KOPT-K1 (cell line): ENCODE data around the gene OGDH.

Experiments
- H3K27ac ChIP-seq: fragments of 200-600 bp; sonication (generic); 2 replicates; pipeline ENCODE4 v1.5.1; 2016; ENCODE audit warnings: antibody characterized with exemption, mild to moderate bottlenecking, low read depth, low read length; ENCODE audit not compliant: poor library complexity, severe bottlenecking
- H3K36me3 ChIP-seq: fragments of 200-600 bp; sonication (generic); 2 replicates; pipeline ENCODE4 v1.5.1; 2017; ENCODE audit warnings: antibody characterized with exemption, mild to moderate bottlenecking, low read length, moderate library complexity; ENCODE audit not compliant: insufficient read depth
- H3K9me3 ChIP-seq: fragments of 200-600 bp; sonication (generic); 2 replicates; pipeline ENCODE4 v1.5.1; 2017; ENCODE audit warnings: antibody characterized with exemption, low read length, mild to moderate bottlenecking; ENCODE audit not compliant: insufficient read depth, poor library complexity, severe bottlenecking

OGDH gene

DNA sequence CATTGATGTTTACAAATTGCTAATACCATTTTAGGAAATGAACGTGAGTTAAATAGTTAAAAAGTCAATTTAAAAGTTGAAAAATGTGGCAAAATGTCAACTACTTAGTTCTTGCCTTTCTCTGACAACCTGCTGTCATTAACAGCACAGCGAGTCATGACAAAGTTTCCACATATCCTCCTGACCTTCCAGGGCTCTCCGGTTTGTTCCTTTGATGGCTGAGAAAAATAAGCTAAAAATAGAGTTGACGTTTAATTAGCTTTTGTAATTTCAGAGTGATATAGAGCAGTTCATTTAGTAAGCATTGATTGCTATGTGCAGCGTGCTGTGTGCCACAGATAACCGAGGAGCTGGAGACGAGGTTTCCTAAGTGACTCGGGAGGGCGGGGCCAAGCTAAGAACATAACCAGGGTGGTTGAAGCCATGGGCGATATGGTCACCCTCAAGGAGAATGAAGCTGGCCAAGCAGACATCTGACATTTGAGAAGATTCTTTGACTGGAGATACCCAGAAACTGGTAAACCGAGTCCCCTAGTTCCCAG, 47.9 kb downstream of the OGDH start:
- no peak overlapping the region for H3K27ac ChIP-seq
- H3K36me3 ChIP-seq = peaks cover 72% of the 10 kb centered on the region

DNA sequence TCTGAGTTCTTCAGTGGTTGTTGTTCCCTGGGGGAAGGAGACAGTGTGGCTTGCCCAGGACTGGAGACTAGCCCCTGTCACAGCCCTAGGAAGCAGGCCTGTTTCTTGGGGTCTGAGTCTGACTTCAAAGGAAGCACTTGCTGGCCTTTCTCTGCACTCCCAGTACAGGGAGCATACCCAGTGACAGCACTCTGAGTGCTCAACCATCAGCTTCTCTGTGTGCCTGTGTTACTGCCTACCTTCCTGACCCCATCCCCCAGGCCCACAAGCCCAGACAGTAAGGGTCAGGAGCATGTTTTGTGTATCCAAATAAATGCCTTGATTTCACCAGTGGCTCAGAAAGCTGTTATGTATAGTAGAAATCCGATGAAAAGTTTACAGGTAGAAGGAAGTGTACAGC, 48.9 kb downstream of the OGDH start:
- Histone ChIP-seq H3K36me3 (peaks cover 69% of the 10 kb centered on the region), H3K9me3 (peaks cover 24% of the 10 kb centered on the region), H3K27ac (no peak overlapping the region)

More for the DNA sequence above, 47.9 kb downstream of the OGDH start:
- peaks cover 17% of the 10 kb centered on the region for H3K9me3 ChIP-seq

DNA sequence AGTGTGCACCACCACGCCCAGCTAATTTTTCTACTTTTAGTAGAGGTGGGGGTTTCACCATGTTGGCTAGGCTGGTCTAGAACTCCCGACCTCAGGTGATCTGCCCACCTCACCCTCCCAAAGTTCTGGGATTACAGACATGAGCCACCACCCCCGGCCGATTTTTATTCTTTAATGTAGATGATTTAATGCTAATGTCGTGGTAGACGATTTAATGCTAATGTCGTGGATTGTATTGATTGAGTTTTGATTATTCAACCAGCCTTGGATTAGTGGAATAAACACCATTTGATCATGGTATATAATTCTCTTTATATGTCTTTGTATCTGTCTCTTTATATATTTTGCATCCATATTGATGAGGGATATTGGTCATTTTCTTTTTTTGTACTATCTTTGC, 52.6 kb downstream of the OGDH start:
- H3K27ac ChIP-seq = no peak overlapping the region
- H3K9me3 ChIP-seq = peaks cover 38% of the 10 kb centered on the region
- H3K36me3 ChIP-seq = peaks cover 85% of the 10 kb centered on the region

GRCh38 chr7:44661233-44661632, 54.8 kb downstream of the OGDH start:
- H3K9me3 ChIP-seq = peaks cover 38% of the 10 kb centered on the region
- H3K27ac ChIP-seq = no peak overlapping the region
- H3K36me3 ChIP-seq = peaks cover 87% of the 10 kb centered on the region

GRCh38 chr7:44664780-44665461, 58.5 kb downstream of the OGDH start:
- H3K36me3 ChIP-seq = peaks cover 90% of the 10 kb centered on the region
- no peak overlapping the region for H3K27ac ChIP-seq
- peaks cover 18% of the 10 kb centered on the region for H3K9me3 ChIP-seq

- Histone ChIP-seq H3K27ac (no peak overlapping the region), H3K9me3 (peaks cover 10% of the 10 kb centered on the region), H3K36me3 (peaks cover 87% of the 10 kb centered on the region)
These were observed 59.2 kb downstream of the OGDH start for GRCh38 chr7:44665531-44666213.

GRCh38 chr7:44666566-44666965, 60.1 kb downstream of the OGDH start:
- peaks cover 81% of the 10 kb centered on the region for H3K36me3 ChIP-seq
- H3K9me3 ChIP-seq = peaks cover 1% of the 10 kb centered on the region
- H3K27ac ChIP-seq = no peak overlapping the region

- Histone ChIP-seq H3K9me3 (no peaks in the 10 kb centered on the region), H3K27ac (no peak overlapping the region), H3K36me3 (peaks cover 79% of the 10 kb centered on the region)
These were observed 60.8 kb downstream of the OGDH start for GRCh38 chr7:44667190-44667589.

GRCh38 chr7:44671069-44671468, 64.6 kb downstream of the OGDH start:
- no peak overlapping the region for H3K27ac ChIP-seq
- no peaks in the 10 kb centered on the region for H3K9me3 ChIP-seq
- peaks cover 76% of the 10 kb centered on the region for H3K36me3 ChIP-seq

GRCh38 chr7:44673324-44673723, 66.9 kb downstream of the OGDH start:
- Histone ChIP-seq H3K36me3 (peaks cover 70% of the 10 kb centered on the region), H3K9me3 (no peaks in the 10 kb centered on the region), H3K27ac (no peak overlapping the region)

- Histone ChIP-seq H3K9me3 (no peaks in the 10 kb centered on the region), H3K27ac (no peak overlapping the region), H3K36me3 (peaks cover 70% of the 10 kb centered on the region)
These were observed 67.3 kb downstream of the OGDH start for GRCh38 chr7:44673771-44674170.

DNA sequence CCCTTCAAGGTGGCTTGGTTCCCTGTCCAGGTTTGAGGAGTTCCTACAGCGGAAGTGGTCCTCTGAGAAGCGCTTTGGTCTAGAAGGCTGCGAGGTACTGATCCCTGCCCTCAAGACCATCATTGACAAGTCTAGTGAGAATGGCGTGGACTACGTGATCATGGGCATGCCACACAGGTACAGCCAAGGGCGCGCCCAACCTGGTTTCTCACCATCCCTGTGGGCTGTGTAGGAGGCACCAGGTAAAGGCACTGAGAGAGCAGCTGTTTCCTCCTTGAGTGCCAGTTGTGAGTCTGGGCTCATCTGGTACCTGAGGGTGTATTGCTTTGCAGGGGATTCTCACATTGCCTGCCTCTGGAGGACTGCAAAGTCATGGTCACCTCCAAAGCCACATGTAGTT, 68.0 kb downstream of the OGDH start:
- Histone ChIP-seq H3K27ac (no peak overlapping the region), H3K9me3 (no peaks in the 10 kb centered on the region), H3K36me3 (peaks cover 72% of the 10 kb centered on the region)

- Histone ChIP-seq H3K27ac (no peak overlapping the region), H3K36me3 (peaks cover 84% of the 10 kb centered on the region), H3K9me3 (no peaks in the 10 kb centered on the region)
These were observed 70.3 kb downstream of the OGDH start for GRCh38 chr7:44676776-44677175.

GRCh38 chr7:44678101-44678470, 71.7 kb downstream of the OGDH start:
- Histone ChIP-seq H3K36me3 (peaks cover 82% of the 10 kb centered on the region), H3K27ac (no peak overlapping the region), H3K9me3 (no peaks in the 10 kb centered on the region)

DNA sequence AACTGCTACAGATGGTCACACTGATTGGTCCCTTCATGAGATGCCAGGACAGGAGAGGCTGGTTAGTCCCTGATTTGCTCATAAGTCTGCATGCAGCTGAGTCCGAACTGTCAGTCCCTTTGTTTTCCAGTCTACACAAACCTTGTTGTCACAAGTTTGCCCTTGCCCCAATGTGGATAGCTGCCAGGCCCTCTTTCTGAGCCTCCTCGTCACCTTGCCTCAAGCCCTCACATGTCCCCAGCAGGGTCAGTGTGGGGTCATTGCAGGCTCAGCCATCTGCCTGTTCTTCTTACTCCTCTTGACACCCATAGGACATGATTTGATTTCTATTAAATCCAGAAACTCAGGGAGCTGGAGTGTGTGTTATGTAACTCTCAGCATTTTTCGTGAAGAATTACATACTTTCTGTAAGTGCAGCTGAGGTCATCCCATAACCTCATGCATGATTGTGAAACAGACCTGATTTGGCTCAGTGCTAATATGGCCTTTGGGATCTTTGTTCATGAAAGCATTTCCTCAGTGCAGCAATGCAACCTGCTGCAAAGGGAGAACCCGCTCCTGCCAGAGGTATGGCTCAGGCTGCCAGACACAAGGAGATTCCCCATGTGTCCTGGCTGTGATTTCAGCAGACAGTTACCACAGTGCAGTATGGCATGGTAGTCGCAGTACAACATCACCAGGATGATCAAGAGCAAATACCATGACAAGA, 72.2 kb downstream of the OGDH start:
- Histone ChIP-seq H3K36me3 (peaks cover 82% of the 10 kb centered on the region), H3K27ac (no peak overlapping the region)

More for the DNA sequence above, 72.2 kb downstream of the OGDH start:
- H3K9me3 ChIP-seq = no peaks in the 10 kb centered on the region
